Neural crest cell (in vitro differentiated cells): ENCODE measurements around the gene SCNN1A. TPM values are rescaled to one million over a fixed set of nuclear protein-coding genes. Genes with fewer than 3 reads are reported as not detected.

Experiments
- DNase-seq: peaks from one replicate; pipeline ENCODE4 v3.0.0; 2021; ENCODE audit warnings: low read depth, mixed read lengths, low spot score
- H3K27ac Mint-ChIP-seq: one replicate; pipeline ENCODE4 v1.8.0; 2021; ENCODE audit warnings: mild to moderate bottlenecking, mixed read lengths; ENCODE audit not compliant: unreplicated experiment
- H3K27me3 Mint-ChIP-seq: 2 replicates; pipeline ENCODE4 v1.8.0; 2021; ENCODE audit warnings: low read depth, mild to moderate bottlenecking, mixed read lengths
- H3K36me3 Mint-ChIP-seq: 2 replicates; pipeline ENCODE4 v1.8.0; 2021; ENCODE audit warnings: low read depth, mild to moderate bottlenecking, mixed read lengths
- H3K4me1 Mint-ChIP-seq: 2 replicates; pipeline ENCODE4 v1.8.0; 2021; ENCODE audit warnings: mixed read lengths
- H3K4me3 Mint-ChIP-seq: one replicate; pipeline ENCODE4 v1.8.0; 2021; ENCODE audit warnings: mild to moderate bottlenecking, mixed read lengths
- H3K9me3 Mint-ChIP-seq: 2 replicates; pipeline ENCODE4 v1.8.0; 2021; ENCODE audit warnings: mixed read lengths
- CTCF ChIP-seq: fragments of 200-600 bp; sonication (generic); conservative IDR thresholded peaks from 2 replicates; pipeline ENCODE4 v1.5.0; 2021; ENCODE audit warnings: antibody characterized with exemption, mild to moderate bottlenecking
- total RNA-seq: library from RNA; stranded (reverse); gene quantifications from 2 replicates; pipeline ENCODE4 v1.2.1, GENCODE V29; 2021

The SCNN1A gene
- total RNA-seq, 1 donor from 2014 or later = not detected

GRCh38 chr12:6367065-6367968 is 8.0 kb downstream of the SCNN1A start:
- peaks cover 7% of the 10 kb centered on the region for H3K27me3 Mint-ChIP-seq
- H3K4me3 Mint-ChIP-seq = no peak overlapping the region
- no peaks in the 10 kb centered on the region for H3K9me3 Mint-ChIP-seq
- H3K27ac Mint-ChIP-seq = no peak overlapping the region
- DNase-seq = no peak
- H3K4me1 Mint-ChIP-seq = peaks cover 12% of the 10 kb centered on the region
- H3K36me3 Mint-ChIP-seq = no peaks in the 10 kb centered on the region
- peak; percentile 31 for TF ChIP-seq CTCF

- no peak for TF ChIP-seq CTCF
- no peak overlapping the region for H3K27ac Mint-ChIP-seq
- no peak for DNase-seq
- H3K4me3 Mint-ChIP-seq = no peak overlapping the region
- H3K4me1 Mint-ChIP-seq = no peaks in the 10 kb centered on the region
- no peaks in the 10 kb centered on the region for H3K36me3 Mint-ChIP-seq
- no peaks in the 10 kb centered on the region for H3K9me3 Mint-ChIP-seq
- no peaks in the 10 kb centered on the region for H3K27me3 Mint-ChIP-seq
Observed at GRCh38 chr12:6364044-6364374, 11.4 kb downstream of the SCNN1A start.

- TF ChIP-seq CTCF = no peak
- Mint-ChIP-seq H3K27me3 (no peaks in the 10 kb centered on the region), H3K27ac (no peak overlapping the region), H3K9me3 (no peaks in the 10 kb centered on the region), H3K4me1 (no peaks in the 10 kb centered on the region), H3K36me3 (no peaks in the 10 kb centered on the region), H3K4me3 (no peak overlapping the region)
- DNase-seq = no peak
Observed at GRCh38 chr12:6363330-6364043, 11.9 kb downstream of the SCNN1A start.

GRCh38 chr12:6363010-6363329 is 12.4 kb downstream of the SCNN1A start:
- Mint-ChIP-seq H3K27ac (no peak overlapping the region), H3K4me3 (no peak overlapping the region), H3K36me3 (no peaks in the 10 kb centered on the region), H3K9me3 (no peaks in the 10 kb centered on the region), H3K4me1 (no peaks in the 10 kb centered on the region), H3K27me3 (no peaks in the 10 kb centered on the region)
- DNase-seq = no peak
- no peak for TF ChIP-seq CTCF

- no peak for DNase-seq
- TF ChIP-seq CTCF = no peak
- Mint-ChIP-seq H3K27ac (no peak overlapping the region), H3K36me3 (no peaks in the 10 kb centered on the region), H3K4me1 (no peaks in the 10 kb centered on the region), H3K27me3 (no peaks in the 10 kb centered on the region), H3K9me3 (no peaks in the 10 kb centered on the region), H3K4me3 (no peak overlapping the region)
Observed at GRCh38 chr12:6362403-6362802, 13.0 kb downstream of the SCNN1A start.
